GM19043 (cell line): ENCODE results near the gene OXSR1.

Experiments used
- ATAC-seq: cut with Tn5 transposase; IDR thresholded peaks from one replicate; pipeline ENCODE4 v1.9.1; 2021; ENCODE audit warnings: low read depth; ENCODE audit not compliant: unreplicated experiment

OXSR1 gene

GRCh38 chr3:38164952-38165721 lies at the start of gene OXSR1:
TSS of gene OXSR1 (plus strand) at chr3:38165537. CDS start at chr3:38165877, 340 bp downstream.
- peak; percentile 88 for ATAC-seq

GRCh38 chr3:38115645-38116427 lies 49.5 kb upstream of the OXSR1 start:
- no peak for ATAC-seq

GRCh38 chr3:38116471-38117162 lies 48.7 kb upstream of the OXSR1 start:
- no peak for ATAC-seq

- ATAC-seq, result no peak
These were observed 48.1 kb upstream of the OXSR1 start for GRCh38 chr3:38117163-38117716.

GRCh38 chr3:38117748-38118420 lies 47.5 kb upstream of the OXSR1 start:
- peak; percentile 72 for ATAC-seq

GRCh38 chr3:38118421-38119247 lies 46.7 kb upstream of the OXSR1 start:
- no peak for ATAC-seq

- ATAC-seq, result no peak
These were observed 46.1 kb upstream of the OXSR1 start for GRCh38 chr3:38119248-38119544.

- no peak for ATAC-seq
These were observed 45.3 kb upstream of the OXSR1 start for GRCh38 chr3:38119821-38120692.

- no peak for ATAC-seq
These were observed 44.5 kb upstream of the OXSR1 start for GRCh38 chr3:38120693-38121450.

- no peak for ATAC-seq
These were observed 43.9 kb upstream of the OXSR1 start for GRCh38 chr3:38121451-38121831.

GRCh38 chr3:38121832-38122461 lies 43.4 kb upstream of the OXSR1 start:
- no peak for ATAC-seq

- ATAC-seq, result no peak
These were observed 42.5 kb upstream of the OXSR1 start for GRCh38 chr3:38122712-38123290.

GRCh38 chr3:38124324-38125122 lies 40.8 kb upstream of the OXSR1 start:
- ATAC-seq, result no peak

GRCh38 chr3:38125305-38126120 lies 39.8 kb upstream of the OXSR1 start:
- no peak for ATAC-seq

- no peak for ATAC-seq
These were observed 39.0 kb upstream of the OXSR1 start for GRCh38 chr3:38126121-38126892.
